Osteoblast (primary cell): ENCODE measurements around the gene NOL4L. TPM values are rescaled to one million over a fixed set of nuclear protein-coding genes. Genes with fewer than 3 reads are reported as not detected.
A peak's percentile ranks its signal among the peaks of the same experiment; 100 is the strongest.

ENCODE experiments used
- DNase-seq: peaks from one replicate; pipeline ENCODE4 v3.0.0; 2011; ENCODE audit warnings: low spot score, mixed read lengths; ENCODE audit not compliant: insufficient read length; ENCODE audit errors: missing footprints
- H2AFZ ChIP-seq: 2 replicates; pipeline ENCODE4 v1.6.0; 2011; ENCODE audit warnings: mild to moderate bottlenecking, low read length
- H3K27ac ChIP-seq: 2 replicates; pipeline ENCODE4 v1.5.1; 2011; ENCODE audit warnings: mild to moderate bottlenecking, low read depth, low read length, moderate library complexity
- H3K27me3 ChIP-seq: 2 replicates; pipeline ENCODE4 v1.6.0; 2012; ENCODE audit warnings: mild to moderate bottlenecking, control low read depth, inconsistent platforms, low read length, moderate library complexity; ENCODE audit not compliant: insufficient read depth
- H3K36me3 ChIP-seq: 2 replicates; pipeline ENCODE4 v1.5.1; 2011; ENCODE audit warnings: mild to moderate bottlenecking, low read length, control low read depth, moderate library complexity; ENCODE audit not compliant: insufficient read depth
- H3K4me1 ChIP-seq: 2 replicates; pipeline ENCODE4 v1.5.1; 2011; ENCODE audit warnings: mild to moderate bottlenecking, low read length, control low read depth, moderate library complexity; ENCODE audit not compliant: insufficient read depth
- H3K4me2 ChIP-seq: 2 replicates; pipeline ENCODE4 v1.6.0; 2011; ENCODE audit warnings: mild to moderate bottlenecking, low read length; ENCODE audit not compliant: insufficient read depth
- H3K4me3 ChIP-seq: fragments of 200-600 bp; sonication (generic); 3 replicates; pipeline ENCODE4 v1.5.1; 2012; ENCODE audit warnings: mild to moderate bottlenecking, low read length, inconsistent platforms; ENCODE audit not compliant: insufficient read depth
- H3K79me2 ChIP-seq: 2 replicates; pipeline ENCODE4 v1.6.0; 2012; ENCODE audit warnings: mild to moderate bottlenecking, low read length, control low read depth, inconsistent platforms; ENCODE audit not compliant: insufficient read depth
- H3K9me3 ChIP-seq: 2 replicates; pipeline ENCODE4 v1.5.1; 2011; ENCODE audit warnings: low read depth, low read length, control low read depth
- H4K20me1 ChIP-seq: 2 replicates; pipeline ENCODE4 v1.6.0; 2012; ENCODE audit warnings: mild to moderate bottlenecking, low read length, control low read depth; ENCODE audit not compliant: insufficient read depth
- total RNA-seq: library from RNA; depleted of rRNA; stranded (reverse); fragments of >200 nt; gene quantifications from 2 replicates; pipeline ENCODE4 v1.2.3, GENCODE V29; 2012
- TF ChIP-seq, protein P1 (sequence below): IDR thresholded peaks from 2 replicates; pipeline ENCODE4 v1.5.1; 2011; ENCODE audit warnings: mild to moderate bottlenecking, low read depth, low read length, moderate library complexity; ENCODE audit errors: extremely low read depth

Gene NOL4L
- total RNA-seq, 1 donor: 6.2 TPM

GRCh38 chr20:32497589-32498224 is 87.4 kb downstream of the NOL4L start:
- Histone ChIP-seq H3K79me2 (no peaks in the 10 kb centered on the region), H3K27ac (no peak overlapping the region), H2AFZ (peak overlapping the region; percentile 53), H3K9me3 (no peaks in the 10 kb centered on the region), H3K4me2 (no peak overlapping the region), H3K4me1 (peaks cover 6% of the 10 kb centered on the region), H3K4me3 (no peak overlapping the region), H3K36me3 (no peaks in the 10 kb centered on the region), H4K20me1 (no peaks in the 10 kb centered on the region), H3K27me3 (peaks cover 5% of the 10 kb centered on the region)
- TF ChIP-seq, protein P1, sequence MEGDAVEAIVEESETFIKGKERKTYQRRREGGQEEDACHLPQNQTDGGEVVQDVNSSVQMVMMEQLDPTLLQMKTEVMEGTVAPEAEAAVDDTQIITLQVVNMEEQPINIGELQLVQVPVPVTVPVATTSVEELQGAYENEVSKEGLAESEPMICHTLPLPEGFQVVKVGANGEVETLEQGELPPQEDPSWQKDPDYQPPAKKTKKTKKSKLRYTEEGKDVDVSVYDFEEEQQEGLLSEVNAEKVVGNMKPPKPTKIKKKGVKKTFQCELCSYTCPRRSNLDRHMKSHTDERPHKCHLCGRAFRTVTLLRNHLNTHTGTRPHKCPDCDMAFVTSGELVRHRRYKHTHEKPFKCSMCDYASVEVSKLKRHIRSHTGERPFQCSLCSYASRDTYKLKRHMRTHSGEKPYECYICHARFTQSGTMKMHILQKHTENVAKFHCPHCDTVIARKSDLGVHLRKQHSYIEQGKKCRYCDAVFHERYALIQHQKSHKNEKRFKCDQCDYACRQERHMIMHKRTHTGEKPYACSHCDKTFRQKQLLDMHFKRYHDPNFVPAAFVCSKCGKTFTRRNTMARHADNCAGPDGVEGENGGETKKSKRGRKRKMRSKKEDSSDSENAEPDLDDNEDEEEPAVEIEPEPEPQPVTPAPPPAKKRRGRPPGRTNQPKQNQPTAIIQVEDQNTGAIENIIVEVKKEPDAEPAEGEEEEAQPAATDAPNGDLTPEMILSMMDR: no peak
- DNase-seq: peak; percentile 23

GRCh38 chr20:32496811-32497533 is 88.2 kb downstream of the NOL4L start:
- Histone ChIP-seq H3K4me2 (no peak overlapping the region), H3K4me1 (peaks cover 6% of the 10 kb centered on the region), H3K79me2 (no peaks in the 10 kb centered on the region), H3K4me3 (no peak overlapping the region), H2AFZ (peak overlapping the region; percentile 53), H3K27me3 (peaks cover 5% of the 10 kb centered on the region), H4K20me1 (no peaks in the 10 kb centered on the region), H3K27ac (no peak overlapping the region), H3K9me3 (no peaks in the 10 kb centered on the region), H3K36me3 (no peaks in the 10 kb centered on the region)
- TF ChIP-seq, protein P1: no peak
- DNase-seq: no peak

DNA sequence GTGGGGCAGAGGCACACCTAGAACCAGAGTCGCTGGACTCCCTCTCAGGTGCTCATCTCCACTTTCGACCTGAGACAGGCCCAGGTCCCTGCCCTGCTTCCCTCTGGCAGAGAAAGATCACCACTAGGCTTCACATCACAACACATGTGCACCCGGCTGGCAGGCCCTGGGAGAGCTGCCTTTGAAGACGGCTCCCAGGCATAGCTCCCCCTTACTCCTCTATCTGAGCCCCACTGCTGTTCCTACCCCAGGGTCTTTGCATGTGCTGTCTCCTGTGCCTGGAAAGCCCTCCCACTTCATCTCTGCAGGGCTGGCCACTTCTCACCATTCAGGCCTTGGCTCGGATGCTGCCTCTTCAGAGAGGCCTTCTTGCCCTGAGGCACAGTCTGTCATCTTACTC is 89.2 kb downstream of the NOL4L start:
- H3K36me3 ChIP-seq: no peaks in the 10 kb centered on the region
- no peak overlapping the region for H3K27ac ChIP-seq
- TF ChIP-seq, protein P1: no peak
- H4K20me1 ChIP-seq: no peaks in the 10 kb centered on the region
- H3K27me3 ChIP-seq: peaks cover 5% of the 10 kb centered on the region
- no peak overlapping the region for H2AFZ ChIP-seq
- H3K4me1 ChIP-seq: peaks cover 6% of the 10 kb centered on the region
- no peak overlapping the region for H3K4me3 ChIP-seq
- DNase-seq: no peak
- no peaks in the 10 kb centered on the region for H3K9me3 ChIP-seq
- no peaks in the 10 kb centered on the region for H3K79me2 ChIP-seq
- H3K4me2 ChIP-seq: no peak overlapping the region

DNA sequence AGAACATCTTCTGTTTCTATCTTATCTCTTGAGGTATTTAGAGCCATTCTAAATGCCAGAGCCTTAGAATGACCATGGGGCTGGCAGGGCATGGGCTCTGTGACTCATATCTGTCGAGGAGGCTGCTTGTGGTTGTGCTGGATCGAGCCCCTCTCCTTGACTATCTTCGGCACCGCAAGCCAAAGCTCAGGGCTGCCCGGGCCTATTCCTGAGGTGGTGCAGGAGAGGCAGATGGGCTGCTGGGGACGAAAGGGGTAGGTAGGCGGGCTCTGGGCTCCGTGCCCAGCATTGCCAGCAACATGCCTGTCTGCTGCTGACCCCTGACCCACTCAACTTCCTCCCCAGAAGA is 89.9 kb downstream of the NOL4L start:
- Histone ChIP-seq H3K4me3 (no peak overlapping the region), H3K4me1 (peaks cover 6% of the 10 kb centered on the region), H2AFZ (no peak overlapping the region), H3K9me3 (no peaks in the 10 kb centered on the region), H3K4me2 (no peak overlapping the region), H3K36me3 (no peaks in the 10 kb centered on the region), H4K20me1 (no peaks in the 10 kb centered on the region), H3K79me2 (no peaks in the 10 kb centered on the region), H3K27me3 (peaks cover 5% of the 10 kb centered on the region), H3K27ac (no peak overlapping the region)
- DNase-seq: peak; percentile 57
- TF ChIP-seq, protein P1: no peak
